ENCODE measurements around the gene MRTFA. TPM values are rescaled to one million over a fixed set of nuclear protein-coding genes. Genes with fewer than 3 reads are reported as not detected.

Gene MRTFA
- total and polyA plus RNA-seq, 10 donors, result 17.6 to 138 (median 83.9) TPM

DNA sequence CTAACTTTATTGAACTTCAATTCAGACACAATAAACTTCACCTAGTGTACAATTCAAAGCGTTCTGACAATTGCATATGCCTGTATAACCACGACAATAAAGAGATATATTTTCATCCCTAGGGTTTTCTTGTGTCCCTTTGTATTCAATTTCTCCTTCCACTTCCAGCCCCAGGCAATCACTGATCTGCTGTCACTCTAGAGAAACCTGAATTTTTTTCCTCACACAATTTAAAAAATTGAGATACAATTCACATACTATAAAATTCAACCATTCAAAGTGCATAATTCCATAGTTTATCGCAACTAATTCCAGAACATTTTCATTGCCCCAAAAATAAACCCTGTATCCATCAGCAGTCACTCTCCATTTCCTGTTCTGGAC lies 116.6 kb downstream of the MRTFA start:
- Histone ChIP-seq H3K27me3 (replicated peaks in 1 of 7) (no peaks in the 10 kb centered on the region), H3K4me3 (no peak overlapping the region), H3K9me3 (no peaks in the 10 kb centered on the region), H3K27ac (peak overlapping the region in 6 of 8 donors; percentile 39 to 70 (median 56)), H3K4me1 (peaks cover 5 to 50% (median 19%) of the 10 kb centered on the region in 6 donors), H3K36me3 (peaks cover 0 to 28% (median 3%) of the 10 kb centered on the region in 6 donors)
- TF ChIP-seq POLR2AphosphoS5 (IDR thresholded peaks at IDR 0.05), result no peak
- TF ChIP-seq, protein P1, sequence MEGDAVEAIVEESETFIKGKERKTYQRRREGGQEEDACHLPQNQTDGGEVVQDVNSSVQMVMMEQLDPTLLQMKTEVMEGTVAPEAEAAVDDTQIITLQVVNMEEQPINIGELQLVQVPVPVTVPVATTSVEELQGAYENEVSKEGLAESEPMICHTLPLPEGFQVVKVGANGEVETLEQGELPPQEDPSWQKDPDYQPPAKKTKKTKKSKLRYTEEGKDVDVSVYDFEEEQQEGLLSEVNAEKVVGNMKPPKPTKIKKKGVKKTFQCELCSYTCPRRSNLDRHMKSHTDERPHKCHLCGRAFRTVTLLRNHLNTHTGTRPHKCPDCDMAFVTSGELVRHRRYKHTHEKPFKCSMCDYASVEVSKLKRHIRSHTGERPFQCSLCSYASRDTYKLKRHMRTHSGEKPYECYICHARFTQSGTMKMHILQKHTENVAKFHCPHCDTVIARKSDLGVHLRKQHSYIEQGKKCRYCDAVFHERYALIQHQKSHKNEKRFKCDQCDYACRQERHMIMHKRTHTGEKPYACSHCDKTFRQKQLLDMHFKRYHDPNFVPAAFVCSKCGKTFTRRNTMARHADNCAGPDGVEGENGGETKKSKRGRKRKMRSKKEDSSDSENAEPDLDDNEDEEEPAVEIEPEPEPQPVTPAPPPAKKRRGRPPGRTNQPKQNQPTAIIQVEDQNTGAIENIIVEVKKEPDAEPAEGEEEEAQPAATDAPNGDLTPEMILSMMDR (IDR thresholded peaks at IDR 0.05 in 8 of 11, conservative IDR thresholded peaks at IDR 0.05 in 3 of 11), result no peak
- 85 to 94% (median 91%) methylated on average over 3 of the region's 3 CpGs for WGBS, 5 donors
- DNase-seq, result no peak
- intact Hi-C loops (cut with DNase I; ENCODE audit: low total_unique reads), result no loop called here

GRCh38 chr22:40519284-40519947 lies 117.1 kb downstream of the MRTFA start:
- Histone ChIP-seq H3K27me3 (replicated peaks in 1 of 7) (no peaks in the 10 kb centered on the region), H3K4me1 (peaks cover 5 to 45% (median 16%) of the 10 kb centered on the region in 6 donors), H3K9me3 (no peaks in the 10 kb centered on the region), H3K36me3 (peaks cover 0 to 32% (median 3%) of the 10 kb centered on the region in 6 donors), H3K4me3 (peak overlapping the region in 1 of 8 donors; percentile 8), H3K27ac (peak overlapping the region; percentile 39 to 70 (median 52))
- WGBS, 5 donors, result 60 to 72% (median 64%) methylated on average over 5 of the region's 5 CpGs
- intact Hi-C loops (cut with DNase I; ENCODE audit: low total_unique reads), result no loop called here
- DNase-seq, result no peak
- TF ChIP-seq POLR2AphosphoS5 (IDR thresholded peaks at IDR 0.05) (no peak), POLR2A (IDR thresholded peaks at IDR 0.05) (no peak)
- TF ChIP-seq, protein P1 (IDR thresholded peaks at IDR 0.05 in 8 of 11, conservative IDR thresholded peaks at IDR 0.05 in 3 of 11), result no peak

GRCh38 chr22:40518840-40519239 lies 117.7 kb downstream of the MRTFA start:
- Histone ChIP-seq H3K9me3 (no peaks in the 10 kb centered on the region), H3K27ac (peak overlapping the region in 6 of 8 donors; percentile 46 to 70 (median 60)), H3K36me3 (peaks cover 0 to 33% (median 3%) of the 10 kb centered on the region in 6 donors), H3K4me3 (no peak overlapping the region), H3K27me3 (replicated peaks in 1 of 7) (no peaks in the 10 kb centered on the region), H3K4me1 (peaks cover 5 to 39% (median 16%) of the 10 kb centered on the region in 6 donors)
- 62 to 80% (median 71%) methylated on average over 4 of the region's 4 CpGs for WGBS, 5 donors
- no peak for TF ChIP-seq POLR2AphosphoS5 (IDR thresholded peaks at IDR 0.05)
- TF ChIP-seq, protein P1 (IDR thresholded peaks at IDR 0.05 in 8 of 11, conservative IDR thresholded peaks at IDR 0.05 in 3 of 11), result no peak
- DNase-seq, result no peak
- intact Hi-C loops (cut with DNase I; ENCODE audit: low total_unique reads), result no loop called here

GRCh38 chr22:40517631-40518030 lies 118.9 kb downstream of the MRTFA start:
- TF ChIP-seq POLR2AphosphoS5 (IDR thresholded peaks at IDR 0.05) (no peak), POLR2A (IDR thresholded peaks at IDR 0.05) (no peak)
- TF ChIP-seq, protein P1 (IDR thresholded peaks at IDR 0.05 in 8 of 11, conservative IDR thresholded peaks at IDR 0.05 in 3 of 11), result no peak
- no peak for DNase-seq
- H3K9me3 ChIP-seq, result no peaks in the 10 kb centered on the region
- H3K27me3 ChIP-seq (replicated peaks in 1 of 7), result no peaks in the 10 kb centered on the region
- no peak overlapping the region for H3K4me3 ChIP-seq
- peaks cover 5 to 45% (median 16%) of the 10 kb centered on the region in 6 donors for H3K4me1 ChIP-seq
- H3K27ac ChIP-seq, result no peak overlapping the region
- H3K36me3 ChIP-seq, result peaks cover 0 to 33% (median 3%) of the 10 kb centered on the region in 6 donors
- WGBS, 5 donors, result 90 to 96% (median 91%) methylated on average over 3 of the region's 3 CpGs
- intact Hi-C loops (cut with DNase I; ENCODE audit: low total_unique reads), result no loop called here
